ENCODE data around the gene MYBPH.

GRCh38 chr1:203168991-203169390, 6.6 kb downstream of the MYBPH start:
- no peak for TF ChIP-seq CTCF (IDR thresholded peaks at IDR 0.05)
- no peak for TF ChIP-seq POLR2A (IDR thresholded peaks at IDR 0.05)
